H4 (cell line): ENCODE measurements around the gene DUSP8. TPM values are rescaled to one million over a fixed set of nuclear protein-coding genes. Genes with fewer than 3 reads are reported as not detected.
A peak's percentile ranks its signal among the peaks of the same experiment; 100 is the strongest.
"Not testable (repeated sequence)": the region's sequence is repeated elsewhere in the genome, so short reads cannot be mapped to it uniquely, and the experiment has no call there.

Source experiments
- DNase-seq: peaks from one replicate; pipeline ENCODE4 v3.0.0-alpha.2; 2015; ENCODE audit warnings: low spot score
- total RNA-seq: library from RNA; depleted of rRNA; stranded (reverse); fragments of >200 nt; shearing (Covaris generic); gene quantifications from 2 replicates; pipeline ENCODE4 v1.2.3, GENCODE V29; 2014

The DUSP8 gene
- total RNA-seq, 1 experiment from 2014 or later: 3.2 TPM

- peak; percentile 48 for DNase-seq
These were observed 17.3 kb upstream of the DUSP8 start for GRCh38 chr11:1589191-1589963.

DNA sequence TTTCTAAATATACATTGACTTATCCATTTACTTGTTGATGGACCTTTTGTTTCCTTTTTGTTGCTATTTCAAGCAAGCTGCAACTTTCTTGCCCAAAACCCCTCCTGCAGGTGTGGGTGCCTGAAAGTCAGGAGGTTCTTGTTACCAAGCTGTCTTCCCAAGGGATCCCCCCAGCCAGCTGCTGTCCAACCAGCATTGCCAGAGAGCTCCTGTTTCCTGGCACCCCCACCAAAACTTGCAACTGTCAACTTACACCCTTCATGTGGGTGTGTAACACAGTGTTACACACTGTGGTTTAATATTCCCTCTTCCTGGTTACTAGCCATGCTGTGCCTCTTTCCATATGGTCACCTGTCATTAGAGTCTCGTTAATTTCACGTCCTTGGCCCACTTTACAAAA is 14.6 kb upstream of the DUSP8 start:
- DNase-seq: no peak

GRCh38 chr11:1584661-1585370 is 12.7 kb upstream of the DUSP8 start, which contains the start of gene KRTAP5-1:
KRTAP5-1 (minus strand) TSS chr11:1585283; CDS start chr11:1585249, 34 bp downstream.
- not testable (repeated sequence) for DNase-seq

GRCh38 chr11:1582909-1583308 is 10.8 kb upstream of the DUSP8 start:
- DNase-seq: not testable (repeated sequence)

DNA sequence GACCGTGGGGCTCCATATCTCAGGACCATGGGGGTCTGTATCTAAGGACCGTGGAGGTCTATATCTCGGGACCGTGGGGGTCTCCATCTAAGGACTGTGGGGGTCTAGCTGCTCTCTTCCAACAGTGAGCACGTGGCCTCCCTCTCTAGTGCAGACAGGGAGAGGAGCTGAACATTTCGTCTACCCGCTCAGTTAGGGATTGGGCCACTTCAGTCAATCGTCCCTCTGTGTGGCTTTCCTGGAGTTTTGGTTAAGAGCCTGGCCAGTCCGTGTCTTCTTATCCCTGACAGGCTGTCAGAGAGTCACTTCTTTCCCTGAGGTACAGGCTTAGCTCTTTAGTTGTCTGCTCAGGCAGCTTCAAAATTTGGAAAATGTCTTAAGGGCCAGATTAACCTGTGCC is 9.9 kb upstream of the DUSP8 start:
- no peak for DNase-seq

- DNase-seq: no peak
These were observed 4.8 kb upstream of the DUSP8 start for GRCh38 chr11:1576825-1577224.

GRCh38 chr11:1575756-1576155 is 3.7 kb upstream of the DUSP8 start:
- not testable (repeated sequence) for DNase-seq

GRCh38 chr11:1574933-1575242 is 2.8 kb upstream of the DUSP8 start:
- DNase-seq: peak; percentile 16

- peak; percentile 22 for DNase-seq
These were observed 2.3 kb upstream of the DUSP8 start for GRCh38 chr11:1574238-1574932.

DNA sequence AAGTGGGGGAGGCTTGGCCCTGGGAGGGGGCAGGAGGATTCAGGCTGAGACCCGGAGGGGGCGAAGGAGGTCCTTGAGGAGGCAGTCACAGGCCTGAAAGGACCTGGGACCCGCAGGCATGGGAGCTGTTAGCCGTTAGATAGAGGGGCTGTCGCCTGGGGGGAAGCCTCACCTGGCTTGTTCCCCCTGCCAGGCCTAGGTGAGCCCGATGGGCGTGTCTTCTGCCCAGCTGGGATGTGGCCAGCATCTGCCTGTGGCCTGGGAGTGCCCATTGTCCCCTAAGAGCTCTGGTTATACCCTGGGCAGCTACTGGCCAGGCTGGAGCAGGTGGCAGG is 1.8 kb upstream of the DUSP8 start:
- DNase-seq: peak; percentile 14

GRCh38 chr11:1573077-1573902 is 1.2 kb upstream of the DUSP8 start:
- no peak for DNase-seq

- no peak for DNase-seq
These were observed 293 bp downstream of the DUSP8 start for GRCh38 chr11:1571760-1572196.

DNA sequence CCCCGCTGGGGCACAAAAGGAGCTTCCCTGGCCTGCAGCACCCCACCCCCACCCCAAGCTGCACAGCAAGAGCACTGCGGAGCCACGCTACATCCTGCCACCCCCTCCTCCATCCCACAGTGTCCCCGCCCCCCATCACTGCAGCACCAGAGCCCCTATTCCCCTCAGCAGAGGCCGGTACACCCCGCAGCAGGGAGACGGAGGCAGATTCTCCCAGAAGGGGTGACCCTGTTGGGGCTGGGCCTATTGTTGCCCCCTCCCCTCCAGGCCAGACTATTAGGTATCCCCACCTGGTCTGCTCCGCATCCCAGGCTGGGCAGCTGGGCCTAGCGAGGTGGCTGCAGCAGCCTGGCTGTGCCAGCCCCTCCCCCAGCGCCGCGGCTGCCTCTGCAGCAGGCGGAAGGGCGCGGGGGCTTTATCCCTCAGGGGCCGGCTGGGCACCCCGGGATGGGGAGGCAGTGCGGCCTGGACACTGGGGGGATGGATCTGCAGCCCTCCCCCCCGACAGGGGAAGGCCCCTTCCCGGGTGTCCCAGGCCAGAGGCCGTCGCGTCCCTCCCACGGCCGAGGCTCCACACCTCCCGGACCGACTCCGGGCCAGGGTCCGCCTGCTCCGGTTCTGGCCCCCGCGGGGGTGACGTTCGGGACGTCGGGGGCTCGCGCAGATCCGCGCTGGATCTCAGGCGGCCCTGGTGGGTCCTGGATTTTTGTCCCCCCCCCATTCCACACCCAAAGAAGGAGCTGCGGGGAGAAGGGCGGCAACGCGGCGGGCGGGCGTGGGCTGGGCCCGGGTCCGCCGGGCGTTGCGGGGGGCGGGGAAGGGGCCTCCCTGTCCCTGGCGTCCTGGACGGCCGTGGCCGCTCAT is 943 bp downstream of the DUSP8 start:
- DNase-seq: no peak

DNA sequence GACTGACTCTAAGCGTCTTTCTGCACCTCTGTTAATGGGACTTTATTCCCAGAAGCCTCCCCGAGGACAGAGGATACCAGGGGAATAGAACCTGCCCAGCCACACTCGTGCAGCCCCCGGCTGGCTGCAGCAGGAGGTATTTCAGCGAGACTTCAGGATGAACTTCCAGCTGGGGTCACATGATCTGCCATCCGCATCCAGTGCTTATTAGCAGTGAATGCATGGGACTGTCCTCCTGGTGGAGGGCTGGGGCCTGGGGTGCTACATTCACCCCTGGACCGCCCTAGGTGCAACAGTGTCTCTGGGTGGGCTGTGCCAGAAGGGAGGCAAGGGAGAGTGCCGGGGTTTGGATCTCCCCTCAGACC is 1.6 kb downstream of the DUSP8 start:
- no peak for DNase-seq

DNA sequence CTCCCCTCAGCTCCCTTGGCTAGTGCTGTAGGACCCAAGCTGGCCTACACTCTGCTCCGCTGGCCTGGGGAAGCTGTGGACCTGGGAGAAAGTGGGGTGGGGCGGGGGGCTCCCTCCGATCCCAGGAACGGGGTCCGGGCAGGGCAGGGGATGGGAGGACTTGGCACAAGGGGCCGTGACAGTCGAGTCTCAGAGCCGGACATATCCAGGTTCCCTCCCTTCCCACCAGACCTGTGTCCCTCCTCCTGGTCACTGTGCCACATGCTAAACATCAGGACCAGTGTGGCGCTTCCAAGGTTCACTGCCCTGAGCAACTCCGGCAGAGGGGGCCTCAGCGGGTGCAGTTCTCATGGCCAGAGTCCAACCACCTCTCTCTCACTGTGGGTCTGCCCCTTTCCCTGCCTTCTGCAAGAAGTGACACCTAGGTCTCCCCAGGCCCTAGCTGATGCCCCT is 2.0 kb downstream of the DUSP8 start:
- DNase-seq: no peak

GRCh38 chr11:1569251-1569780 is 2.8 kb downstream of the DUSP8 start:
- DNase-seq: no peak

DNA sequence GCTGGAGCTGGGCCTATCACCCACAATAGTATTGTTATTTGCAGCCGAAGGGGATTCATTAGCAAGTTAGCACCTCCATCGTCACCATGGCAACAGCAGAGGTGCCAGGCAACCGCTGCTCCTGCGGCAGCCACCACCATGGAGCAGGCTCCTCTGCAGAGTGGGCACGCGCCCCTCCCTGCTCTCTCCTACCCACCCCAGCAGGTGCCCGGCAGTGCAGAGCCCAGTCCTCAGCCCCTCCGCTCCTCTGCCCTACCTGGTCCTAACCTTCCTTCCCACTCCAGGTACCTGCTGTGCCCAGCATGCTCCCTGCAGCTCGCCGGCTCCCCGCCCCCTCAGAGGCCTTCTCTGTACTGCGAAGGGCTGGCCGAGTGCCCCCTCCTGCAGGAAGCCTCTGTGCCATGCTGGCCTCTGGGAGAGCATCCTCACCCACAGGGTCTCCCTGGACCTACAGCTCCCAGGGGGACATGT is 3.6 kb downstream of the DUSP8 start:
- DNase-seq: no peak

DNA sequence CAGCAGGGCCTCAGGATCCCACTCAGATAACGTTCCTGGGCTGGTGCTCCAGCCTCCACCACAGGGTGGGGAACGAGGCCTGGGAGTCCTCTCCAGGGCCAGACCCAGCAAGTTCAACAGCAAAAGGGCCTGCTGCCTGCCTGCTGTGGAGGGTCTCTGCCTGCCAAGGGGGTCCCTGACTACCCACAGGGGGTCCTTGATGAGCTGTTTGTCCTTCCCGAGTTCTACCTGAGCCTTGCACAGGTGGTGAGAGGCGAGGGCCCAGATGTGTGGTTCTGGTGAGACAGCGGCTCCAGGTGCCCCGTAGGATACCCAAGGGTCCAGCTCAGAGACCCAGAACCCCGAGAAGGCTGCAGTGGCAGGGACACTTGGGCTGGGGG is 4.4 kb downstream of the DUSP8 start:
- DNase-seq: no peak

DNA sequence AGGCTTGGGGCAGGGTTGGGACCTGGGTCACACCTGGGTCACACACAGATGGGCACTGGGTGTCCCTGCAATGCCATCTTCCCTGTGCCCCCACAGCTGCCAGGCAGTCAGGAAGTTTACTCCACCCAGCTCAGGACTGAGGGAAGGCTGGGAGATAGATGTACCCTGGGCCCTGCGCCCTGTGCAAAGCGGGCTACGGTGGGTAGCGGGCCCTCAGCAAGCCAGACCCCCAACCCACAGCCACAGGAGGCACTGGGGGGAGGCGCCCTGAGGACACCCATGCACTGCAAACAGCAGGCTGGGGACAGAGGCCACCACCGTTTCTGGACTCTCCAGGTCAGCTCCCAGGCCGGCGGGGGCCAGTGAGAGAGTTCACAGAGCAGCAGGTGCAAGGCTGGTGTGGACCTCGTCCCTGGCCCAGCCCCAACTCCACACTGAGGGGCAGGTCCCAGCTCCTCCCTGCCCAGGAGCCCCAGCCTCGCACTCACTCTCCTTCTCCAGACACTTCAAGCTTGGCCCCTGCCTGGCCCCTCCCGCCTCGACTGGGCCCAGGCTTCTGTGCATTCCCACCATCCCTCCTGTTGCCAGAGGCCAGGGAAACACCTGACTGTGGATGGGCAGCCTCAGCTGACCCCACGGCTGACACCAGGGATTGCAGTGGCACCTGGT is 4.9 kb downstream of the DUSP8 start:
- no peak for DNase-seq
